HEK293 (cell line): ENCODE data around the gene RBP4.
A peak's percentile ranks its signal among the peaks of the same experiment; 100 is the strongest.

ENCODE experiments used
- CTCF ChIA-PET: fragments of 350-600 bp; formaldehyde crosslinking; extraction: SDS; loops from one replicate; lab custom pipeline; 2021; ENCODE audit warnings: antibody characterized with exemption; lab: Yijun Ruan, JAX
- POLR2A ChIA-PET: fragments of 300-600 bp; formaldehyde crosslinking; extraction: SDS; loops from one replicate; lab custom pipeline; 2020; ENCODE audit warnings: antibody characterized with exemption, inconsistent platforms; lab: Yijun Ruan, JAX
- H3K27ac ChIP-seq: fragments of 200-500 bp; sonication (Bioruptor generic); 2 replicates; pipeline ENCODE4 v1.5.1; 2014; ENCODE audit warnings: low read depth, low read length, control low read depth, inconsistent platforms; ENCODE audit errors: extremely low read depth
- H3K36me3 ChIP-seq, 2 experiments: fragments of 200-500 bp in 1 of 2; sonication (Bioruptor generic) in 1 of 2; 1 replicate in 1 of 2; 2 replicates in 1 of 2; pipeline ENCODE4 v1.5.1; 2014 to 2017; ENCODE audit warnings: inconsistent platforms in 2 of 2, low read length in 2 of 2; ENCODE audit not compliant: control insufficient read depth in 2 of 2, insufficient read depth in 1 of 2
- H3K4me1 ChIP-seq: fragments of 200-500 bp; sonication (Bioruptor generic); 2 replicates; pipeline ENCODE4 v1.5.1; 2014; ENCODE audit warnings: mild to moderate bottlenecking, low read length, inconsistent platforms; ENCODE audit not compliant: control insufficient read depth, insufficient read depth
- H3K4me3 ChIP-seq: 2 replicates; pipeline ENCODE4 v1.5.1; 2011; ENCODE audit warnings: low read depth, mild to moderate bottlenecking, control low read depth, low read length, moderate library complexity
- H3K9me3 ChIP-seq: fragments of 200-500 bp; sonication (Bioruptor generic); 2 replicates; pipeline ENCODE4 v1.5.1; 2014; ENCODE audit warnings: low read depth, low read length, inconsistent platforms; ENCODE audit not compliant: control insufficient read depth, insufficient read depth
- BCL11A ChIP-seq: fragments of 450-650 bp; formaldehyde crosslinking; IDR thresholded peaks from 2 replicates; pipeline ENCODE4 v1.5.1; 2016; ENCODE audit warnings: low read depth, missing biosample characterization, missing genetic modification characterization
- BCL6B ChIP-seq: fragments of 450-650 bp; formaldehyde crosslinking; IDR thresholded peaks from 2 replicates; pipeline ENCODE4 v1.5.1; 2017; ENCODE audit warnings: missing biosample characterization, missing genetic modification characterization
- GLI4 ChIP-seq: fragments of 450-650 bp; formaldehyde crosslinking; IDR thresholded peaks from 2 replicates; pipeline ENCODE4 v1.5.1; 2016; ENCODE audit warnings: missing biosample characterization, missing genetic modification characterization
- MYNN ChIP-seq: fragments of 450-650 bp; formaldehyde crosslinking; IDR thresholded peaks from 2 replicates; pipeline ENCODE4 v1.5.1; 2016; ENCODE audit warnings: missing biosample characterization, missing genetic modification characterization, borderline replicate concordance
- OSR2 ChIP-seq: fragments of 450-650 bp; formaldehyde crosslinking; IDR thresholded peaks from 2 replicates; pipeline ENCODE4 v1.5.1; 2016; ENCODE audit warnings: missing biosample characterization, missing genetic modification characterization
- PBX3 ChIP-seq: sonication (generic); formaldehyde crosslinking; IDR thresholded peaks from 2 replicates; pipeline ENCODE4 v1.8.1; 2022; ENCODE audit warnings: mild to moderate bottlenecking, moderate library complexity, missing genetic modification reagents
- PRDM6 ChIP-seq: fragments of 450-650 bp; formaldehyde crosslinking; IDR thresholded peaks from 2 replicates; pipeline ENCODE4 v1.5.1; 2017; ENCODE audit warnings: missing biosample characterization, missing genetic modification characterization
- REPIN1 ChIP-seq: fragments of 450-650 bp; formaldehyde crosslinking; IDR thresholded peaks from 2 replicates; pipeline ENCODE4 v1.5.1; 2017; ENCODE audit warnings: missing biosample characterization, missing genetic modification characterization, low read depth
- SETDB1 ChIP-seq: IDR thresholded peaks from one replicate; pipeline ENCODE4 v1.6.1; 2017; ENCODE audit warnings: mild to moderate bottlenecking, low read length, moderate library complexity, mixed read lengths; ENCODE audit not compliant: insufficient read length
- TCF7L2 ChIP-seq: IDR thresholded peaks from 2 replicates; pipeline ENCODE4 v1.6.1; 2011; ENCODE audit warnings: low read depth, mild to moderate bottlenecking, inconsistent platforms, low read length, moderate library complexity, borderline replicate concordance
- TRIM28 ChIP-seq: IDR thresholded peaks from 2 replicates; pipeline ENCODE4 v1.6.1; 2011; ENCODE audit warnings: low read length, control low read depth, borderline replicate concordance
- ZBTB1 ChIP-seq: fragments of 450-650 bp; formaldehyde crosslinking; IDR thresholded peaks from 2 replicates; pipeline ENCODE4 v1.5.1; 2016; ENCODE audit warnings: missing biosample characterization, missing genetic modification characterization
- ZBTB44 ChIP-seq: fragments of 450-650 bp; IDR thresholded peaks from 2 replicates; pipeline ENCODE4 v1.5.1; 2018; ENCODE audit warnings: missing biosample characterization, mild to moderate bottlenecking, missing genetic modification characterization
- ZNF112 ChIP-seq: fragments of 450-650 bp; formaldehyde crosslinking; IDR thresholded peaks from 2 replicates; pipeline ENCODE4 v1.5.0; 2017; ENCODE audit warnings: missing biosample characterization, missing genetic modification characterization
- ZNF138 ChIP-seq: fragments of 450-650 bp; formaldehyde crosslinking; IDR thresholded peaks from 2 replicates; pipeline ENCODE4 v1.5.1; 2016; ENCODE audit warnings: missing biosample characterization, missing genetic modification characterization, borderline replicate concordance
- ZNF280D ChIP-seq: fragments of 450-650 bp; formaldehyde crosslinking; IDR thresholded peaks from 2 replicates; pipeline ENCODE4 v1.5.1; 2016; ENCODE audit warnings: missing biosample characterization, missing genetic modification characterization
- ZNF324 ChIP-seq: fragments of 450-650 bp; formaldehyde crosslinking; IDR thresholded peaks from 2 replicates; pipeline ENCODE4 v1.5.1; 2016; ENCODE audit warnings: missing biosample characterization, missing genetic modification characterization
- ZNF350 ChIP-seq: fragments of 450-650 bp; formaldehyde crosslinking; IDR thresholded peaks from 2 replicates; pipeline ENCODE4 v1.5.0; 2017; ENCODE audit warnings: missing biosample characterization, mild to moderate bottlenecking, missing genetic modification characterization
- ZNF362 ChIP-seq: fragments of 450-650 bp; formaldehyde crosslinking; IDR thresholded peaks from 2 replicates; pipeline ENCODE4 v1.5.1; 2016; ENCODE audit warnings: missing biosample characterization, missing genetic modification characterization
- ZNF488 ChIP-seq: fragments of 450-650 bp; formaldehyde crosslinking; IDR thresholded peaks from 2 replicates; pipeline ENCODE4 v1.5.1; 2016; ENCODE audit warnings: missing biosample characterization, missing genetic modification characterization
- ZNF530 ChIP-seq: fragments of 450-650 bp; formaldehyde crosslinking; IDR thresholded peaks from 2 replicates; pipeline ENCODE4 v1.5.1; 2016; ENCODE audit warnings: low read depth, missing biosample characterization, missing genetic modification characterization
- ZNF544 ChIP-seq: fragments of 450-650 bp; formaldehyde crosslinking; IDR thresholded peaks from 2 replicates; pipeline ENCODE4 v1.5.0; 2017; ENCODE audit warnings: missing biosample characterization, missing genetic modification characterization
- ZNF548 ChIP-seq: fragments of 450-650 bp; formaldehyde crosslinking; IDR thresholded peaks from 2 replicates; pipeline ENCODE4 v1.5.1; 2016; ENCODE audit warnings: missing biosample characterization, missing genetic modification characterization
- ZNF596 ChIP-seq: fragments of 450-650 bp; IDR thresholded peaks from 2 replicates; pipeline ENCODE4 v1.5.0; 2018; ENCODE audit warnings: missing biosample characterization, mild to moderate bottlenecking, missing genetic modification characterization, moderate library complexity
- ZXDB ChIP-seq: fragments of 450-650 bp; formaldehyde crosslinking; IDR thresholded peaks from 2 replicates; pipeline ENCODE4 v1.5.1; 2016; ENCODE audit warnings: missing biosample characterization, missing genetic modification characterization

RBP4 gene

GRCh38 chr10:93601146-93601773 is at the start of gene RBP4:
RBP4 (minus strand) TSS chr10:93601235; CDS start chr10:93601028, 207 bp downstream.
- TF ChIP-seq PBX3 (CRISPR knock-in tag): no peak
- TF ChIP-seq ZXDB (tag by site-specific recombination): no peak
- TF ChIP-seq ZNF596 (tag by site-specific recombination): no peak
- no peak for TF ChIP-seq BCL6B (tag by site-specific recombination)
- no peak for TF ChIP-seq BCL11A
- no peak for TF ChIP-seq ZNF138 (tag by site-specific recombination)
- no peak for TF ChIP-seq ZNF544 (tag by site-specific recombination)
- no peak for TF ChIP-seq REPIN1 (tag by site-specific recombination)
- no peak for TF ChIP-seq ZNF280D (tag by site-specific recombination)
- no peak for TF ChIP-seq ZBTB44
- TF ChIP-seq GLI4 (tag by site-specific recombination): no peak
- no peak for TF ChIP-seq ZNF324
- TF ChIP-seq ZNF112 (tag by site-specific recombination): no peak
- no peak for TF ChIP-seq PRDM6 (tag by site-specific recombination)
- TF ChIP-seq, all 188 proteins: peak for 0
- Histone ChIP-seq H3K36me3 (no peaks in the 10 kb centered on the region), H3K4me1 (no peaks in the 10 kb centered on the region), H3K27ac (no peak within 1 kb of the TSS; the same call in 1 of the 2 replicates), H3K4me3 (peak within 1 kb of the TSS; percentile 28), H3K9me3 (no peaks in the 10 kb centered on the region)
- ChIA-PET POLR2A (no interaction called here), CTCF (no interaction called here)

GRCh38 chr10:93639791-93640190 is 38.8 kb upstream of the RBP4 start:
- Histone ChIP-seq H3K9me3 (no peaks in the 10 kb centered on the region), H3K4me1 (no peaks in the 10 kb centered on the region), H3K27ac (no peak overlapping the region), H3K36me3 (no peaks in the 10 kb centered on the region), H3K4me3 (no peak overlapping the region)
- CTCF ChIA-PET: no interaction called here
- POLR2A ChIA-PET: no interaction called here
- no peak for TF ChIP-seq GLI4 (tag by site-specific recombination)
- TF ChIP-seq ZNF350 (tag by site-specific recombination): no peak
- TF ChIP-seq OSR2 (tag by site-specific recombination): no peak
- no peak for TF ChIP-seq ZNF530 (tag by site-specific recombination)
- no peak for TF ChIP-seq SETDB1
- TF ChIP-seq ZNF488 (tag by site-specific recombination): no peak
- no peak for TF ChIP-seq MYNN
- no peak for TF ChIP-seq ZNF362
- TF ChIP-seq ZBTB1 (tag by site-specific recombination): no peak
- no peak for TF ChIP-seq ZNF548
- TF ChIP-seq TRIM28: no peak
- no peak for TF ChIP-seq TCF7L2
